DMS53 treated with DMSO at 0.1 percent for 48 hours (cell line): ENCODE data around the gene MORC3.
"Not testable (repeated sequence)": the region's sequence is repeated elsewhere in the genome, so short reads cannot be mapped to it uniquely, and the experiment has no call there.

ENCODE experiments used
- DNase-seq: peaks from one replicate; lab custom pipeline; 2025; ENCODE audit not compliant: unreplicated experiment; lab: John Stamatoyannopoulos, UW

Gene MORC3

DNA sequence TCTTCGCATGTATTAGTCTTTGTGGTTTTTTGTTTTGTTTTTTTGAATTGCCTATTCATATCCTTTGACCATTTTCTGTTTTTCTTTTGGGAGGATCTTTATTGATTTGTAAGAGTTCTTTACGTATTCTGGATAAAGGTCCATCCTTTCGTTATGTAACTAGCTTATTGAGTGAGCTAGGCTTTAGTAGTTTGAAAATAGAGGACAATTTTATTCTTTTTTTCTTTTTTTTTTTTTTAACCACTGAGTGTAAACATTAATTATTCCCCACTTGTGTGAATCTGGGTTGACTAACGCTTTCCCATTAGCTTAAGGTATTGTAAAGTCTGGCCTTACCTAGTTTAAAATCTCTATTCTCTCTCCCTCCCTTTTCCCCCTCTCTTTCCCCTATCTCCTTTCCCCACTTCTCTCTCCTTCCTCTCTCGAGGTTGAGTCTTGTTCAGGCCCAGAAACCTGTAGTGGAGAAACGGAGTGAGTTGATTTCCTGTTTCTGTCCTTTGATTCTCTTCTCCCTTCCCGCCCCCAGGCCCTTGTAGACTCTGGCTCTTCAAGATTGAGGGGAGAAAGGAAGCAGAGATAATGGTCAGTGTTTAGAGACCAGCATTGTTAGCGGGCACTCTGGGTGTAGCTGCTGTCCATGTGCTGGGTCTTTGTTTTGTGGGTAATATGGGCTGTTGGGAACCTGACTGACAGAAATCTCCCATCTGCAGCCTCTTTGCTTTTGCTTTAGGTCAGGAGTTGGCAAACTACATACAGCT lies 1.5 kb downstream of the MORC3 start:
- no peak for DNase-seq

DNA sequence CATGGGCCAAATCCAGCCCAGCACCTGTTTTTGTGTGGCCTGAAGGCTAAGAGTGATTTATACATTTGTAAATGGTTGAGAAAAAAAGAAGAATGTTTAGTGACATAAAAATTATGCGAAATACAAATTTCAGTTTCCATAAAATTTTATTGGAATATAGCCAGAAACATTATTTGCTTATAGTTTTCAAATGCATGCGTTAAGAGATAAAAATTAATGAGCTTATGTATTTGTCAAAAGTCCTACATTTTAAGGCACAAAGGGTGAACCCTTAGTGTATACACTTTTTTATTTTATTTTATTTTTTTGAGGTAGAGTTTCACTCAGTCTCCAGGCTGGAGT lies 2.1 kb downstream of the MORC3 start:
- no peak for DNase-seq

GRCh38 chr21:36323032-36323431 lies 3.0 kb downstream of the MORC3 start:
- DNase-seq, result no peak

DNA sequence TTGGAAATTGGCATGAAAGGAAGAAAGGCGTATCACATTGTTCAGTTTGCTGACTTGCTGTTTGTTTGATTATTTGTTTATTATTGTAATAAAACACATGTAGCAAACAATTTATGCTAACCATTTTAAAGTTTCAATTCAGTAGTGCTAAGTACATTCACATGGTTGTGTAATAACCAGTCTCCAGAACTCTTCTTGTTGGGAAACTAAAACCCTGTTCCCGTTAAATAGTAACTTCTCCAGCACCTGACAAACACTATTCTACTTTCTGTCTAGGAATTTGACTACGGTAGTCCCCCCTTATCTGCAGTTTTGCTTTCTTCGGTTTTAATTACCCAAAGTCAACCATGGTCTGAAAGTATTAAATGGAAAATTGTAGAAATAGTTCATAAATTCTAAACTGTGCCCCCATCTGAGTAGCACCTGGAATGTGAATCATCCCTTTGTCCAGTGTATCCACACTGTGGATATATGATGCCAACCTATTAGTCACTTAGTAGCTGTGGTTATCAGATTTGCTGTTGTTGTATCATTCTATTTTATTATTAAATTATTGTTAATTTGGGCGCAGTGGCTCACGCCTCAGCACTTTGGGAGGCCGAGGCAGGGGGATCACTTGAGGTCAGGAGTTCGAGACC lies 5.5 kb downstream of the MORC3 start:
- DNase-seq, result no peak

DNA sequence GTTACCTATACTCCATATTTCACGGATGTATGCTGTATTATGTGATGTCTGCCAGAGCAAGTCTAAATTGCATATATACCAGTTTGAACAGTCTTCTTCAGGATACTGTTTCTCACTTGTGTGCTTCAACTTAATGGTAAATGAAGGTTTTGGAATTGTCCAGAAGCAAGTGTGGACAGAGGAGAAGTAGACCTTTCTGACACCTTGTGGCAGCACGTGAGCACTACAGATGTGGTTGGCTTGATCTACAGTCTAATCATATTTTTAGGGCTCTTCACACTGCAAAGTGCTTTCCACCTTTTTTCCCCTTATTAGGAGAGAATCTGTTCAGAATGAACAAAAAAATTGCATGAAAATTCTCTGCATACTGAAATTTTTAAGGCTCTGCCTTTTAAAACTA lies 10.9 kb downstream of the MORC3 start:
- peak; percentile 10 for DNase-seq

GRCh38 chr21:36337099-36337509 lies 17.1 kb downstream of the MORC3 start:
- no peak for DNase-seq

DNA sequence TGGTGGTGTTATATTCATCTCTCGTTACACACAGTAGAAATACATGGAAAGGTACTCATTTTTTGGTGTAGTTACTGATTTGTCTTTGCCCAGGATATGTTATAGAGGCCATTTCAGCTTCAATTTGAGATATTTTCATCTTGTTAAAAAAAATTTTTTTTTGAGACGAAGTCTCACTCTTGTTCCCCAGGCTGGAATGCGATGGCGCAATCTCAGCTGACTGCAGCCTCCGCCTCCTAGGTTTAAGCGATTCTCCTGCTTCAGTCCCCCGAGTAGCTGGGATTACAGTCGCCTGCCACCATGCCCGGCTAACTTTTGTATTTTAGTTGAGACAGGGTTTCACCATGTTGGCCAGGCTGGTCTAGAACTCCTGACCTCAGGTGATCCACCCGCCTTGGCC lies 19.0 kb downstream of the MORC3 start:
- no peak for DNase-seq

DNA sequence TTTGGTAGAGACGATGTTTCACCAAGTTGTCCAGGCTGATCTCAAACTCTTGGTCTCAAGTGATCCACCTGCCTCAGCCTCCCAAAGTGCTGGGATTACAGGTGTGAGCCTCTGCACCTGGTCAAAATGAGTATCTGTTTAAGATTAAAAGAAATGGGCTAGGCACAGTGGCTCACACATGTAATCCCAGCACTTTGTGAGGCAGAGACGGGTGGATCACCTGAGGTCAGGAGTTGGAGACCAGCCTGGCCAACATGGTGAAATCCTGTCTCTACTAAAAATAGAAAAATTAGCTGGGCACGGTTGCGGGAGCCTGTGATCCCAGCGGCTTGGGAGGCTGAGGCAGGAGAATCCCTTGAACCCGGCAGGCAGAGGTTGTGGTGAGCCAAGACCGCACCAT lies 22.6 kb downstream of the MORC3 start:
- not testable (repeated sequence) for DNase-seq

GRCh38 chr21:36344931-36345330 lies 24.9 kb downstream of the MORC3 start:
- DNase-seq, result no peak

- DNase-seq, result no peak
Measured at GRCh38 chr21:36347278-36347961, 27.4 kb downstream of the MORC3 start.

- no peak for DNase-seq
Measured at GRCh38 chr21:36347962-36348328, 27.9 kb downstream of the MORC3 start.

DNA sequence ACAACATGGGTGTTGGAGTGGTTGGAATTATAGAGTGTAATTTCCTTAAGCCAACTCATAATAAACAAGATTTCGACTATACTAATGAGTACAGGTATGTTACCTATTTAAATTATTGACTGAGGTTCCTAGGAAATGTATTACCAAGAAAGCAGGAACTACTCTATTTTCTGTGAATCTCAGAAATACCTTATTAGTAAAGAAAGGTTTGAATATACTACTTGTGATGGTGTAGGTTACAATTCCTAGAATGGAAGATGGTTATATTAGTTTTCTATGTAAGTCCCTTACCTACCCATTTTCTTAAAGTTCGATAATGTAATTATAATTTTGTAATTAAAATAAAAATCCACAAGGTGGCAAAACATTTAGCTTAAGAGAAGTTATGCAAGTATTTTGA lies 29.3 kb downstream of the MORC3 start:
- DNase-seq, result no peak

DNA sequence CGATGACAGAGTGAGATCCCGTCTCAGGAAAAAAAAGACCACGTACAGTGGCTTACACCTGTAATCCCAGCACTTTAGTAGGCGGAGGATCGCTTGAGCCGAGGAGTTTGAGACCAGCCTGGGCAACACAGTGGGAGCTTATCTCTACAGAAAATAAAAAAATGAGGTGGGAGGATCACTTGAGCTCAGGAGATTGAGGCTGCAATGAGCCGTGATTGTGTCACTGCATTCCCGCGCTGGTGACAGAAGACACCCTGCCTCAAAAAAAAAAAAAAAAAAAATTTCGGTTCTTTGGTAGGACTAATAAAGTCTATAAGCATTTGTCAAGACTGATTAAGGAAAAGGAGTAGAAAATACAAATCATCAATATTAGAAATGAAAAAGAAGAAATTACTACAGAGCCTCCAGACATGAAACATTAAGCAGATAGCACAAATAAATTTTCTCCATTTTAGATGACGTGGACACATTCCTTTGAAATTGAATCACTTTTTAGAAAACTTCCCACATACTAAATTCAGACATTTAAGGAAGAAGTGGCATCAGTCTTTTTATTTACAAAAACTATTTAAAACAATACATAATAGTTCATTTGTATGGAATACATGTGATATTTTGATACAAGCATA lies 30.4 kb downstream of the MORC3 start:
- DNase-seq, result no peak

DNA sequence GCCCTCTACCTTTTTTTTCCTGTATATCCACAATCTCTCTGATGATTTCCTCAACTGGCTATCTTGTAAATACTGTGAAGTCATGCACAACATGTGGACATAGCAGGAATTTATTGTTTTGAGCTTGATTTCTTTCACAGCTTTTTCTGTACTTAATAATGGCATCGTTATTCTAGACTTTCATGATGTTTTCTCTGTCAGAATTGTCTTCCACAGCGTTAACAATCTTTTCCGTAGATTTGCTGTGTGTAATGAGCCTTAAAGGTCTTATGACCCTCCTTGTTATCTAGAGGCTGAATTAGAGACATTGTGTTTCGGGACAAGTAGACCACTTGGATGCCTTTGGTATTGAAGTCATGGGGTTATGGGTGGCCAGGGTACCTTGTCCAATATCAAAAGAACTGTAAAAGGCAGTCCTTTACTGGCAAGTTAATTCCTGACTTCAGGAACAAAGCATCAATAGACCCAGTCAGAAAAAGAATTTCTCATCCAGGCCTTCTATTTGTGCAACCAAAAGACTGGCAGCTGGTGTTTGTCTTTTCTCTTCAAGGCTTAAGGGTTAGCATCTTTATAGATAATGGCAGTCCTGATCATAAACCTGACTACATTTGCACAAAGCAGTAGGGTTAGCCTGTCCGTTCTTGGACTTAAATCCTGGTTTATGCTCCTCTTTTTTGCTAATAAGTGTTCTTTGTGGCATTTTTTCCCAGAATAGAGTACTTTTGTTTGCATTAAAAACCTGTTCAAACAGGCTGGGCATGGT lies 35.1 kb downstream of the MORC3 start:
- DNase-seq, result no peak

GRCh38 chr21:36355868-36356267 lies 35.9 kb downstream of the MORC3 start:
- no peak for DNase-seq

GRCh38 chr21:36359185-36359584 lies 39.2 kb downstream of the MORC3 start:
- DNase-seq, result no peak

DNA sequence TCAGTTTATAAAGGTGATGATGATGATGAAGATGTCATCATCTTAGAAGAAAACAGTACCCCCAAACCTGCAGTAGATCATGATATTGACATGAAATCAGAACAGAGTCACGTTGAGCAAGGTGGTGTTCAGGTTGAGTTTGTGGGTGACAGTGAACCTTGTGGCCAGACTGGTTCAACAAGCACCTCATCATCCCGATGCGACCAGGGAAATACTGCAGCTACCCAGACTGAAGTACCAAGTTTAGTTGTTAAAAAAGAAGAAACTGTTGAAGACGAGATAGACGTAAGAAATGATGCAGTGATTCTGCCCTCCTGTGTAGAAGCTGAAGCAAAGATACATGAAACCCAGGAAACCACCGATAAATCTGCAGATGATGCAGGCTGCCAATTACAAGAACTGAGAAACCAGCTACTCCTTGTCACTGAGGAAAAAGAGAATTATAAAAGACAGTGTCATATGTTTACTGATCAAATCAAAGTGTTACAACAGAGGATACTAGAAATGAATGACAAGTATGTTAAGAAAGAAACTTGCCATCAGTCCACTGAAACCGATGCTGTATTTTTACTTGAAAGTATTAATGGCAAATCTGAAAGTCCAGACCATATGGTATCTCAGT lies 49.2 kb downstream of the MORC3 start:
- no peak for DNase-seq

DNA sequence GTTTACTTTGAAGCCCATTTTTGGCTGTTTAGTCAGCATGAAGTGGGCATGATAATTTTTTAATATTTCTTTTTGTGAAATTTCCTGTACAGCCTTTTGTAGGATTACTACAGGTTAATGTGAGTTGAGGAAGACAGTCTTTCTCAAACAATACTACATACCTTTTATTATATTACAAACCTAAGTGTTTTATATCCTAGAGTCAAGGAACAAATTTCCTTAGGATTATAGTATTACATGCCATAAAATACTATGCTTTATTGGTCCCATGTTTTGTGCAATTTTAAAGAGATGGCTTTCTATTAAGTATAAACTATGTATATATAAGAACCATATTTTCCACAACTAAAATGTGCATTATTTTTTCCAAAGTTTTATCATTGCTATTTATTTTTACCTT lies 56.0 kb downstream of the MORC3 start:
- DNase-seq, result no peak

GRCh38 chr21:36377391-36377842 lies 57.4 kb downstream of the MORC3 start:
- DNase-seq, result no peak

DNA sequence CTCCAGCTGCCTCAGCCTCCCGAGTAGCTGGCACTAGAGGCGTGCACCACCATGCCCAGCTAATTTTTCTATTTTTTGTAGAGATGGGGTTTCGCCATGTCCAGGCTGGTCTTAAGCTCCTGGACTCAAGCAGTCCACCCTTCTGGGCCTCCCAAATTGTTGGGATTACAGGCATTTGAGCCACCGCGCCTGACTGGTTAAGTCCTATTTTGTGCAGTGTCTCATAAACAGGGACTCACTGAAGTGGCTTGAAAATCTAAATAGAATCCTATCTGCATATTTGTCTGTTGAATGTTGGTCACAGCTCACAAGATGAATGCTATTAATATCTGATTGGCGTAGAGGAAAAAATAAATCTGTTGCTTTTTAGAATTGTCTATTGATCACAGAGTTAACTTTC lies 59.3 kb downstream of the MORC3 start:
- no peak for DNase-seq
